Erythroblast (primary cell): ENCODE results near the gene DTNB.

Experiments
- GATA1 ChIP-seq: IDR thresholded peaks from 2 replicates; pipeline ENCODE4 v1.6.1; 2011; ENCODE audit warnings: low read depth, mild to moderate bottlenecking, control low read depth, low read length, moderate library complexity
- POLR2A ChIP-seq: IDR thresholded peaks from 2 replicates; pipeline ENCODE4 v1.6.1; 2011; ENCODE audit warnings: mild to moderate bottlenecking, low read length

GRCh38 chr2:25481381-25482300 lies 191.7 kb downstream of the DTNB start:
- TF ChIP-seq POLR2A (no peak), GATA1 (no peak)
